Measurements from ENCODE around the gene CHD2. TPM values are rescaled to one million over a fixed set of nuclear protein-coding genes. Genes with fewer than 3 reads are reported as not detected.

Gene CHD2
- polyA plus RNA-seq, 4 donors = 29.2 to 75.5 (median 32.2) TPM

DNA sequence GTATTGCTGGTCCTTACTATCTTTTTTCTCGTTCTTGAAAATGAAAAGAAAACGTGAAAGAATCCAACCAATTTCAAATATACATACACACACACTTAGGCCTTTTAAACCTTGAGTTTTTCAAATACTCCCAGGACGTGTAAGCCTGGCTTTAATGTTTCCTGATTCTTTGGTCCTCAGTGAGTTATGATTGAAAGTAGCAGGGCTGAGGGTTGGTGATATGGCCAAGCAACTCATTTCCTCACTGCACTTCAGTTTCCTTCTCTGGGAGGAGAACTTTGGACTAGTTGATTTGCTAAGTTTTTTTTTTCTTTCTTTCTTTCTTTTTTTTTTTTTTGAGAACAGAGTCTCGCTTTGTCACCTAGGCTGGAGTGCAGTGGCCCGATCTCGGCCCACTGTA lies 34.6 kb downstream of the CHD2 start:
- 20 to 62% (median 47%) methylated on average over 6 of the region's 6 CpGs for WGBS, 3 donors
- Histone ChIP-seq H3K9me3 (ENCODE audit: control insufficient read depth in 2 of 2, insufficient read depth in 1 of 2, low read depth in 1 of 2, low read length in 1 of 2) (no peaks in the 10 kb centered on the region), H3K4me3 (ENCODE audit: low read depth in 1 of 3, low read length in 3 of 3) (no peak overlapping the region), H3K4me1 (ENCODE audit: control insufficient read depth in 3 of 3, insufficient read depth in 2 of 3, low read depth in 1 of 3, low read length in 2 of 3) (peaks cover 3 to 26% (median 9%) of the 10 kb centered on the region in 3 donors), H3K36me3 (ENCODE audit: control insufficient read depth in 3 of 3, insufficient read depth in 2 of 3, low read depth in 1 of 3, low read length in 3 of 3) (peaks cover 9 to 43% (median 36%) of the 10 kb centered on the region in 3 donors), H3K27me3 (ENCODE audit: control insufficient read depth in 3 of 3, insufficient read depth in 3 of 3, low read length in 3 of 3) (no peaks in the 10 kb centered on the region), H3K27ac (ENCODE audit: low read depth in 1 of 3, low read length in 2 of 3) (peak overlapping the region in 2 of 3 donors; percentile 45 to 65)
- FAIRE-seq (no peak), DNase-seq (peak; percentile 77)

DNA sequence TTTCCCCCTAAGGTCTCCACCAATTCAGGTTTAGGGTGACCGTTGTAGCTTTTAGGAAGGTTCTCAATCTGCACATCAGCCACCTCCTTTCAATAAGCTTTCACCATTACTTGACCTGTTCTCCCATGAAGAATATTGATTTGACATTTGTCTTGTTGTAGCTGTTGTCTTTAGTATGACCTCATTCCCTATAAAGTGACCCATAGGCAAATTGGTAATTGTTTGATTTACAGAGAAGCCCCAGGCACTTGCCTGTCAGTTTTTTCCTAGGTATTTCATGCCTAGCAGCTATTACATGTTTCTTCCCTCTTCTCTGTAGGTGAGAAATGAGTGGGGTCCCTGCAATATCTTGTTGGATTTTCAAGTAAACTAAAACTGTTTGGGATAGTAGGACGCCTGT lies 36.0 kb downstream of the CHD2 start:
- WGBS, 3 donors = 97 to 99% (median 99%) methylated on average over 2 of the region's 2 CpGs
- Histone ChIP-seq H3K27ac (ENCODE audit: low read depth in 1 of 3, low read length in 2 of 3) (peak overlapping the region in 1 of 3 donors; percentile 45), H3K36me3 (ENCODE audit: control insufficient read depth in 3 of 3, insufficient read depth in 2 of 3, low read depth in 1 of 3, low read length in 3 of 3) (peaks cover 12 to 35% (median 34%) of the 10 kb centered on the region in 3 donors), H3K4me1 (ENCODE audit: control insufficient read depth in 3 of 3, insufficient read depth in 2 of 3, low read depth in 1 of 3, low read length in 2 of 3) (peaks cover 3 to 26% (median 9%) of the 10 kb centered on the region in 3 donors), H3K4me3 (ENCODE audit: low read depth in 1 of 3, low read length in 3 of 3) (no peak overlapping the region), H3K27me3 (ENCODE audit: control insufficient read depth in 3 of 3, insufficient read depth in 3 of 3, low read length in 3 of 3) (no peaks in the 10 kb centered on the region), H3K9me3 (ENCODE audit: control insufficient read depth in 2 of 2, insufficient read depth in 1 of 2, low read depth in 1 of 2, low read length in 1 of 2) (no peaks in the 10 kb centered on the region)
- no peak for FAIRE-seq
- DNase-seq = no peak

DNA sequence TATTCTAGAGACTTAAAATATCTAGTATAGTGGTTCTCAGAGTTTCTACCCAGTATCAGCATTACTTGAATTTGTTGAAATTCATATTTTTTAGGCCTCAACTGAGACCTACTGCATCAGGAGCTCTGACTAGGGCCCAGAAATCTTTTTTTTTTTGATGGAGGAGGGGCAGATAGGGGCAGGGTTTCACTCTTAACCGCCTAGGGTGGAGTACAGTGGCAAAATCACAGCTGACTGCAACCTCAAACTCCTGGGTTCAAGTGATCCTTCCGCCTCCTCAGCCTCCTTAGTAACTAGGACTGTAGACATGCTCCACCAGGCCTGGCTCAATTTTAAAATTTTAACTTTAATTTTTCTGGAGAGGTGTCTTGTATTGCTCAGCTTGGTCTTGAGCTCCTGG lies 36.6 kb downstream of the CHD2 start:
- Histone ChIP-seq H3K4me1 (ENCODE audit: control insufficient read depth in 3 of 3, insufficient read depth in 2 of 3, low read depth in 1 of 3, low read length in 2 of 3) (peaks cover 3 to 26% (median 9%) of the 10 kb centered on the region in 3 donors), H3K4me3 (ENCODE audit: low read depth in 1 of 3, low read length in 3 of 3) (no peak overlapping the region), H3K9me3 (ENCODE audit: control insufficient read depth in 2 of 2, insufficient read depth in 1 of 2, low read depth in 1 of 2, low read length in 1 of 2) (no peaks in the 10 kb centered on the region), H3K36me3 (ENCODE audit: control insufficient read depth in 3 of 3, insufficient read depth in 2 of 3, low read depth in 1 of 3, low read length in 3 of 3) (peaks cover 12 to 32% (median 32%) of the 10 kb centered on the region in 3 donors), H3K27ac (ENCODE audit: low read depth in 1 of 3, low read length in 2 of 3) (no peak overlapping the region), H3K27me3 (ENCODE audit: control insufficient read depth in 3 of 3, insufficient read depth in 3 of 3, low read length in 3 of 3) (no peaks in the 10 kb centered on the region)
- 78 to 87% (median 84%) methylated on average over 2 of the region's 2 CpGs for WGBS, 3 donors
- FAIRE-seq (no peak), DNase-seq (no peak)

DNA sequence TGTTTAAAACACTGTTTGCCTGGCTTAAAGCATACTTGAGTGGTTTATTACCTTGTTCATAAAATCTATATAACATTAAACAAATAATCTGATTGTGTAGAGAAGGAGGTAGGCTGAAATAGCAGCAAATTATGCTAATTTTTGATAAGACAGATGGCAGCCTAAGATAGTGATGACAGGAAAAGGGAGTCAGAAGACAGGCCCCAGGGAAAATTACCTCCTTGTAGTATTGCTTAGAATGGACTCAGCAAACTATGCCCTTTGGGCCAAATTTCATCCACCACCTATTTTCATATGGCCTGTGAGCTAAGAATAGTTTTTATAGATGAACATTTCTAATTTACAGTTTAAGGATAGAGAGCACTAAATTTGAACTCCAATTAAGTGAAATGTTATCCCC lies 37.8 kb downstream of the CHD2 start:
- Histone ChIP-seq H3K36me3 (ENCODE audit: control insufficient read depth in 3 of 3, insufficient read depth in 2 of 3, low read depth in 1 of 3, low read length in 3 of 3) (peaks cover 13 to 33% (median 24%) of the 10 kb centered on the region in 3 donors), H3K4me3 (ENCODE audit: low read depth in 1 of 3, low read length in 3 of 3) (no peak overlapping the region), H3K27me3 (ENCODE audit: control insufficient read depth in 3 of 3, insufficient read depth in 3 of 3, low read length in 3 of 3) (no peaks in the 10 kb centered on the region), H3K9me3 (ENCODE audit: control insufficient read depth in 2 of 2, insufficient read depth in 1 of 2, low read depth in 1 of 2, low read length in 1 of 2) (no peaks in the 10 kb centered on the region), H3K4me1 (ENCODE audit: control insufficient read depth in 3 of 3, insufficient read depth in 2 of 3, low read depth in 1 of 3, low read length in 2 of 3) (peaks cover 1 to 26% (median 9%) of the 10 kb centered on the region in 3 donors), H3K27ac (ENCODE audit: low read depth in 1 of 3, low read length in 2 of 3) (no peak overlapping the region)
- DNase-seq (peak; percentile 43 to 45), FAIRE-seq (no peak)

DNA sequence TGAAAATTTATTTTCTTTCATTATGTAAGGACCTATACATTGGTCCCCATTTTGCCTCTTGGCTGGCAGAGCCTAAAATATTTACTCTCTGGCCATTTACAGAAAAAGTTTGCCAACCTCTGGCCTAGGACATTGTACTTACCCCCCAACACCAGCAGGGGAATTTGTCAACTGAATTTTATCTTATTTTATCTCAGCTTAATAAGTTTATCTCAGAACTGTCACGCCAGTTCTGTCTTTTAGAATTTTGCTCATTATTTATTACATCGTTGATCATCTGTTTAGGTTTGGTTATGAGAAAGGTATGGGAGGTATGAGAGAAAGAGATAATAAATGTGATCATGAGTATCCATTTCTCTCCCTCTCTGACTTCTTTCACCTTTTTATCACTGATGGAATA lies 38.3 kb downstream of the CHD2 start:
- H3K4me3 ChIP-seq (ENCODE audit: low read depth in 1 of 3, low read length in 3 of 3) = no peak overlapping the region
- FAIRE-seq = no peak
- WGBS, 3 donors = 67 to 84% (median 81%) methylated on average over 2 of the region's 2 CpGs
- DNase-seq = no peak
- H3K9me3 ChIP-seq (ENCODE audit: control insufficient read depth in 2 of 2, insufficient read depth in 1 of 2, low read depth in 1 of 2, low read length in 1 of 2) = no peaks in the 10 kb centered on the region
- H3K27ac ChIP-seq (ENCODE audit: low read depth in 1 of 3, low read length in 2 of 3) = no peak overlapping the region
- H3K27me3 ChIP-seq (ENCODE audit: control insufficient read depth in 3 of 3, insufficient read depth in 3 of 3, low read length in 3 of 3) = no peaks in the 10 kb centered on the region
- H3K36me3 ChIP-seq (ENCODE audit: control insufficient read depth in 3 of 3, insufficient read depth in 2 of 3, low read depth in 1 of 3, low read length in 3 of 3) = peaks cover 15 to 33% (median 22%) of the 10 kb centered on the region in 3 donors
- H3K4me1 ChIP-seq (ENCODE audit: control insufficient read depth in 3 of 3, insufficient read depth in 2 of 3, low read depth in 1 of 3, low read length in 2 of 3) = peaks cover 0 to 26% (median 9%) of the 10 kb centered on the region in 3 donors

DNA sequence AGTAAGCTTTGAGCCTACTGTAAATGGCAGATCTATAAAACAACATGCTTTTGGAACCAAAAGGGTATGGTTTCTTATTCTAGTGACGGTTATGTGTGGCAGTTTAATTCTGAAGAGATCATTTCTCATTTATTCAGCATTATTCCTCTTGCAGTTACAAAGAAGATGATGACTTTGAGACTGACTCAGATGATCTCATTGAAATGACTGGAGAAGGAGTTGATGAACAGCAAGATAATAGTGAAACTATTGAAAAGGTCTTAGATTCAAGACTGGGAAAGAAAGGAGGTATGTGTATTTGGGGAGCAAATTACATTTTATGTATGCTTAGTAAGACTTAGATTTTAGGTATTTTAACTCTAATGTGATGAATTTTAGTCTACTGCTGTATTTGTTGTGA lies 41.5 kb downstream of the CHD2 start:
- 83 to 98% (median 90%) methylated on average over 1 of the region's 1 CpG for WGBS, 3 donors
- no peak overlapping the region for H3K4me3 ChIP-seq (ENCODE audit: low read depth in 1 of 3, low read length in 3 of 3)
- no peak overlapping the region for H3K27ac ChIP-seq (ENCODE audit: low read depth in 1 of 3, low read length in 2 of 3)
- H3K9me3 ChIP-seq (ENCODE audit: control insufficient read depth in 2 of 2, insufficient read depth in 1 of 2, low read depth in 1 of 2, low read length in 1 of 2) = no peaks in the 10 kb centered on the region
- DNase-seq (no peak), FAIRE-seq (no peak)
- no peaks in the 10 kb centered on the region for H3K27me3 ChIP-seq (ENCODE audit: control insufficient read depth in 3 of 3, insufficient read depth in 3 of 3, low read length in 3 of 3)
- peaks cover 14 to 40% (median 27%) of the 10 kb centered on the region in 3 donors for H3K36me3 ChIP-seq (ENCODE audit: control insufficient read depth in 3 of 3, insufficient read depth in 2 of 3, low read depth in 1 of 3, low read length in 3 of 3)
- peaks cover 0 to 6% (median 4%) of the 10 kb centered on the region in 3 donors for H3K4me1 ChIP-seq (ENCODE audit: control insufficient read depth in 3 of 3, insufficient read depth in 2 of 3, low read depth in 1 of 3, low read length in 2 of 3)

DNA sequence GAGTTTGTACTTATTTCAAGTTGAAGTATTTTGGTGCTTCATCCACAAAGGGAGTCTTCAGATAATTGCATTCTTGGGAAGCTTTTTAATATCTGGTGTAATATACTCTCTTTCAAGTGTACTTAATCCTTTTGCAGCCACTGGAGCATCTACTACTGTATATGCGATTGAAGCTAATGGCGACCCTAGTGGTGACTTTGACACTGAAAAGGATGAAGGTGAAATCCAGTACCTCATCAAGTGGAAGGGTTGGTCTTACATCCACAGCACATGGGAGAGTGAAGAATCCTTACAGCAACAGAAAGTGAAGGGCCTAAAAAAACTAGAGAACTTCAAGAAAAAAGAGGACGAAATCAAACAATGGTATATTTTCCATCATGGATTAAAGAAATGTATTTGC lies 42.6 kb downstream of the CHD2 start:
- 95 to 97% (median 96%) methylated on average over 3 of the region's 3 CpGs for WGBS, 3 donors
- FAIRE-seq = no peak
- H3K4me3 ChIP-seq (ENCODE audit: low read depth in 1 of 3, low read length in 3 of 3) = no peak overlapping the region
- no peaks in the 10 kb centered on the region for H3K9me3 ChIP-seq (ENCODE audit: control insufficient read depth in 2 of 2, insufficient read depth in 1 of 2, low read depth in 1 of 2, low read length in 1 of 2)
- peaks cover 19 to 44% (median 28%) of the 10 kb centered on the region in 3 donors for H3K36me3 ChIP-seq (ENCODE audit: control insufficient read depth in 3 of 3, insufficient read depth in 2 of 3, low read depth in 1 of 3, low read length in 3 of 3)
- peaks cover 0 to 1% (median 0%) of the 10 kb centered on the region in 3 donors for H3K4me1 ChIP-seq (ENCODE audit: control insufficient read depth in 3 of 3, insufficient read depth in 2 of 3, low read depth in 1 of 3, low read length in 2 of 3)
- H3K27ac ChIP-seq (ENCODE audit: low read depth in 1 of 3, low read length in 2 of 3) = no peak overlapping the region
- no peak for DNase-seq
- no peaks in the 10 kb centered on the region for H3K27me3 ChIP-seq (ENCODE audit: control insufficient read depth in 3 of 3, insufficient read depth in 3 of 3, low read length in 3 of 3)

DNA sequence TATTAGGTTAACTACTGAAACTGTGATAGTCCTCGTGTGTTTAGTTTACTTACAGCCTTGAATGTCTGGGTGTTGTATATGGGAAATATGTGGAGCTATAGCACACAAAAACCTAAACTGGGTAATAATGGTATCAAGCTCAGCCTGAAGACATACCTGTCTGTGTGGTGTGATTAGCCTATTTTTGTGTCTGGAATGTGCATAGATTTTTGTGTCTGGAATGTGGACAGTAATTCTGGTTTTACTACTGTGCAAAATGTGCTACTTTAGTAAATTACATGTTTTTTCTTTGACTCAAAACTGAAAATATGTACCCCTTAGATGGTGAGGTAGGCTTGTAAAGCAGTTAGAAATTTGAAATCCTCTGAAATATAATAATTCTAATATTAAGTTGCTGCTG lies 43.5 kb downstream of the CHD2 start:
- 76 to 77% (median 76%) methylated on average over 1 of the region's 1 CpG for WGBS, 3 donors
- peaks cover 23 to 45% (median 32%) of the 10 kb centered on the region in 3 donors for H3K36me3 ChIP-seq (ENCODE audit: control insufficient read depth in 3 of 3, insufficient read depth in 2 of 3, low read depth in 1 of 3, low read length in 3 of 3)
- FAIRE-seq = no peak

DNA sequence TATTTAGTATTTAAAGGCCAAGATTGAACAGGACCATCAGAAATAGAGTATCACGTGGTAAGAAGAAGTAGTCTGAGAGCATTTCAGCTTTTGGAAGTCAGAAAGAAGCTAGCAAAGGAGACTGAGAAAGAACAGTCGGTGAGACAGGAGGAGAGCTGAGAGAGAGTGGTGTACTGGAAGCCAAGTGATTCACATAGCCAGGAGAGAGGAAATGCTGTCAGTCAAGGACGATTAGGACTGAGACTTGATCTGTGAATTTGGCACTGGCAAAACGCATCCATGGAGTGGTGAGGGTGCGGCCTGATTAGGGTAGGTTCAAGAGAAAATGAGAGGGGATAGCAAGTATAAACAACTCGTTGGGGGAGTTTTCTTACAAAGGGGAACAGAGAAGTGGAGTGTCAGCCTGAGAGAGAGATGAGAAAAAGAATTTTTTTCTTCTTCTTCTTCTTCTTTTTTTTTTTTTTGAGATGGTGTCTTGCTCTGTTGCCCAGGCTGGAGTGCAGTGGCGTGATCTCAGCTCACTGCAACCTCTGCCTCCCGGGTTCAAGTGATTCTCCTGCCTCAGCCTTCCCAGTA lies 44.9 kb downstream of the CHD2 start:
- DNase-seq (no peak), FAIRE-seq (no peak)
- no peak overlapping the region for H3K4me3 ChIP-seq (ENCODE audit: low read depth in 1 of 3, low read length in 3 of 3)
- H3K36me3 ChIP-seq (ENCODE audit: control insufficient read depth in 3 of 3, insufficient read depth in 2 of 3, low read depth in 1 of 3, low read length in 3 of 3) = peaks cover 22 to 48% (median 32%) of the 10 kb centered on the region in 3 donors
- no peaks in the 10 kb centered on the region for H3K27me3 ChIP-seq (ENCODE audit: control insufficient read depth in 3 of 3, insufficient read depth in 3 of 3, low read length in 3 of 3)
- no peak overlapping the region for H3K27ac ChIP-seq (ENCODE audit: low read depth in 1 of 3, low read length in 2 of 3)
- H3K4me1 ChIP-seq (ENCODE audit: control insufficient read depth in 3 of 3, insufficient read depth in 2 of 3, low read depth in 1 of 3, low read length in 2 of 3) = no peaks in the 10 kb centered on the region
- WGBS, 3 donors = 90 to 91% (median 90%) methylated on average over 7 to 8 of the region's 8 CpGs
- peaks cover 0 to 12% of the 10 kb centered on the region in 2 donors for H3K9me3 ChIP-seq (ENCODE audit: control insufficient read depth in 2 of 2, insufficient read depth in 1 of 2, low read depth in 1 of 2, low read length in 1 of 2)

More for the DNA sequence above, 43.5 kb downstream of the CHD2 start:
- DNase-seq = no peak
- no peak overlapping the region for H3K27ac ChIP-seq (ENCODE audit: low read depth in 1 of 3, low read length in 2 of 3)
- peaks cover 0 to 4% of the 10 kb centered on the region in 2 donors for H3K9me3 ChIP-seq (ENCODE audit: control insufficient read depth in 2 of 2, insufficient read depth in 1 of 2, low read depth in 1 of 2, low read length in 1 of 2)
- H3K27me3 ChIP-seq (ENCODE audit: control insufficient read depth in 3 of 3, insufficient read depth in 3 of 3, low read length in 3 of 3) = no peaks in the 10 kb centered on the region
- no peaks in the 10 kb centered on the region for H3K4me1 ChIP-seq (ENCODE audit: control insufficient read depth in 3 of 3, insufficient read depth in 2 of 3, low read depth in 1 of 3, low read length in 2 of 3)
- H3K4me3 ChIP-seq (ENCODE audit: low read depth in 1 of 3, low read length in 3 of 3) = no peak overlapping the region
